ENCODE measurements around the gene WNT3A. TPM values are rescaled to one million over a fixed set of nuclear protein-coding genes. Genes with fewer than 3 reads are reported as not detected.

The WNT3A gene
- total RNA-seq, 1 experiment from 2014 or later = 0.24 TPM

DNA sequence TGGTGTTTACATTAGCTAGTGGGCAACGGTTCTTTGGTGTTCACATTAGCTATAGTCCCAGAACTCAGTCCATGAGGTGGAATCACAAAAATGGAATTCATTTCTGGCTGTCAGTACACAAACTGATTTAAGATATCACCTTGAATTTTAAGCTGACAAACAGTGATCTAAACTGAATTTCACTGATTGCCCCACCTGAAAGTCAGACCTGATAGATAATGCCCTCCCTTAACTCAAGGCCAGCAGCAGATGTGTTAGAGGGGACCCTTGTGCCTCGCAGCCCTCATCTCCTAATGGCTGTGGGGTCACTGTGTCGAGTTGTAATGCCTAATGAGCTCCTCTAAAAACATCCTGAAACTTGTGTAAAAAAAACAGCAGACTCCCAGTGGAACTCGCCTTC is 84.3 kb downstream of the WNT3A start:
- peaks cover 51% of the 10 kb centered on the region for H3K4me1 ChIP-seq (replicated peaks; ENCODE audit: insufficient read depth)
- H3K9me2 ChIP-seq (ENCODE audit: insufficient read depth) = no peaks in the 10 kb centered on the region
- intact Hi-C loops (cut with micrococcal nuclease; ENCODE audit: unreplicated experiment) = no loop called here
- H3F3A ChIP-seq (ENCODE audit: insufficient read depth, low read depth) = peaks cover 54% of the 10 kb centered on the region; the same call in 1 of the 2 replicates
- ChIA-PET POLR2A (ENCODE audit: unreplicated experiment) (no interaction called here), CTCF (interaction anchor here (0.6 to 1.0 kb wide), 2 partner anchors 92 to 138 kb away, joined by 3 read pairs; no protein-coding TSS in a partner anchor)
- TF ChIP-seq, protein P1, sequence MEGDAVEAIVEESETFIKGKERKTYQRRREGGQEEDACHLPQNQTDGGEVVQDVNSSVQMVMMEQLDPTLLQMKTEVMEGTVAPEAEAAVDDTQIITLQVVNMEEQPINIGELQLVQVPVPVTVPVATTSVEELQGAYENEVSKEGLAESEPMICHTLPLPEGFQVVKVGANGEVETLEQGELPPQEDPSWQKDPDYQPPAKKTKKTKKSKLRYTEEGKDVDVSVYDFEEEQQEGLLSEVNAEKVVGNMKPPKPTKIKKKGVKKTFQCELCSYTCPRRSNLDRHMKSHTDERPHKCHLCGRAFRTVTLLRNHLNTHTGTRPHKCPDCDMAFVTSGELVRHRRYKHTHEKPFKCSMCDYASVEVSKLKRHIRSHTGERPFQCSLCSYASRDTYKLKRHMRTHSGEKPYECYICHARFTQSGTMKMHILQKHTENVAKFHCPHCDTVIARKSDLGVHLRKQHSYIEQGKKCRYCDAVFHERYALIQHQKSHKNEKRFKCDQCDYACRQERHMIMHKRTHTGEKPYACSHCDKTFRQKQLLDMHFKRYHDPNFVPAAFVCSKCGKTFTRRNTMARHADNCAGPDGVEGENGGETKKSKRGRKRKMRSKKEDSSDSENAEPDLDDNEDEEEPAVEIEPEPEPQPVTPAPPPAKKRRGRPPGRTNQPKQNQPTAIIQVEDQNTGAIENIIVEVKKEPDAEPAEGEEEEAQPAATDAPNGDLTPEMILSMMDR (conservative IDR thresholded peaks at IDR 0.05) = no peak
- no peak for TF ChIP-seq EZH2 (IDR thresholded peaks at IDR 0.05; ENCODE audit: low read depth)
- no peak overlapping the region for H3K4me3 ChIP-seq
- BruUV-seq (replicated peaks) = no TSS peak
- DNase-seq = no peak
- H3K27ac ChIP-seq = no peak overlapping the region
- H3K27me3 ChIP-seq (ENCODE audit: insufficient read depth, low read depth) = no peaks in the 10 kb centered on the region
- H3K79me2 ChIP-seq (ENCODE audit: low read depth) = peaks cover 100% of the 10 kb centered on the region
- H2AFZ ChIP-seq = no peak overlapping the region
- peaks cover 100% of the 10 kb centered on the region for H4K20me1 ChIP-seq (ENCODE audit: insufficient read depth)
- no peak overlapping the region for H3K4me2 ChIP-seq
- peaks cover 2% of the 10 kb centered on the region; the same call in 1 of the 2 replicates for H3K9me3 ChIP-seq (ENCODE audit: insufficient read depth, low read depth)
- H3K36me3 ChIP-seq (ENCODE audit: low read depth) = peaks cover 66% of the 10 kb centered on the region

DNA sequence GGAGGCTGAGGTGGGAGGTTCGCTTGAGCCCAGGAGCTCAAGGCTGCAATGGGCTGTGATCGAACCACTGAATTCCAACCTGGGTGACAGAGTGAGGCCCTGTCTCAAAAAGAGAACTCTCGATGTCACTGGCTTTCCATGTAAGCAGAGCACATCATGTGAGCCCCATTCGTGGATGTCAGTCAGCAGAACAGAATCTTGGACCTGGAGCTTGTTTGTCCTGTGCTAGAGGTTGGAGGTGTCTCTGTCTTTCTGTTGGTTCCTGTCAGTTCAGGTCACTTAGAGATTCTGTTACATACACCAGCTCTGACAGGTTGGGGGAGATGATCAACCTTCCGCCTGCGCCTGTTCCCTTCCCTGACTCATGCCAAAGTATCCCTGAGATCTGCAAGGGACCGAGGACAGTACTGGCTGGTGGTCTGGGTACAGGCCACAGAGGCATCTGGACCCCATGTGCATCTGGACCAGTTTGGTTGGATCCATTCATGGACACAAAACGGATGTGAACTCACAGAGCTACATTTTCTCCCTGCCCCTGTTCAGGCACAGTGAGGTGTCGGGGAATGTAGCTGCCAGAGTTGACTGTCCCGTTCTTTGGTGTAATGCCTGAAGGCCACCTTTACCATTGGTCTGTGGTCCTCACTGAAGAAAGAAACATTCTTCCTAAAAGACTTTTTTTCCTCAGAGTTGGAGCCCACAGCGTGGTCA is 85.7 kb downstream of the WNT3A start:
- H3K36me3 ChIP-seq (ENCODE audit: low read depth) = peaks cover 68% of the 10 kb centered on the region
- peaks cover 2% of the 10 kb centered on the region; the same call in 1 of the 2 replicates for H3K9me3 ChIP-seq (ENCODE audit: insufficient read depth, low read depth)
- peaks cover 100% of the 10 kb centered on the region for H4K20me1 ChIP-seq (ENCODE audit: insufficient read depth)
- H3K27ac ChIP-seq = no peak overlapping the region
- TF ChIP-seq, protein P1 (conservative IDR thresholded peaks at IDR 0.05) = no peak
- H3F3A ChIP-seq (ENCODE audit: insufficient read depth, low read depth) = peaks cover 48% of the 10 kb centered on the region; the same call in 1 of the 2 replicates
- H3K4me2 ChIP-seq = 0 out of 2 replicates have a peak overlapping the region, but pooled peaks have one; percentile 26
- peaks cover 37% of the 10 kb centered on the region for H3K4me1 ChIP-seq (replicated peaks; ENCODE audit: insufficient read depth)
- no peaks in the 10 kb centered on the region for H3K9me2 ChIP-seq (ENCODE audit: insufficient read depth)
- H3K79me2 ChIP-seq (ENCODE audit: low read depth) = peaks cover 100% of the 10 kb centered on the region
- no peak overlapping the region for H2AFZ ChIP-seq
- no peak overlapping the region for H3K4me3 ChIP-seq
- no peaks in the 10 kb centered on the region for H3K27me3 ChIP-seq (ENCODE audit: insufficient read depth, low read depth)
- DNase-seq = no peak
- ChIA-PET CTCF (no interaction called here), POLR2A (ENCODE audit: unreplicated experiment) (interaction anchor here (0.6 kb wide), 1 partner anchor 127 kb away, joined by 6 read pairs; no protein-coding TSS in a partner anchor)
- BruUV-seq (replicated peaks) = no TSS peak
- intact Hi-C loops (cut with micrococcal nuclease; ENCODE audit: unreplicated experiment) = no loop called here

DNA sequence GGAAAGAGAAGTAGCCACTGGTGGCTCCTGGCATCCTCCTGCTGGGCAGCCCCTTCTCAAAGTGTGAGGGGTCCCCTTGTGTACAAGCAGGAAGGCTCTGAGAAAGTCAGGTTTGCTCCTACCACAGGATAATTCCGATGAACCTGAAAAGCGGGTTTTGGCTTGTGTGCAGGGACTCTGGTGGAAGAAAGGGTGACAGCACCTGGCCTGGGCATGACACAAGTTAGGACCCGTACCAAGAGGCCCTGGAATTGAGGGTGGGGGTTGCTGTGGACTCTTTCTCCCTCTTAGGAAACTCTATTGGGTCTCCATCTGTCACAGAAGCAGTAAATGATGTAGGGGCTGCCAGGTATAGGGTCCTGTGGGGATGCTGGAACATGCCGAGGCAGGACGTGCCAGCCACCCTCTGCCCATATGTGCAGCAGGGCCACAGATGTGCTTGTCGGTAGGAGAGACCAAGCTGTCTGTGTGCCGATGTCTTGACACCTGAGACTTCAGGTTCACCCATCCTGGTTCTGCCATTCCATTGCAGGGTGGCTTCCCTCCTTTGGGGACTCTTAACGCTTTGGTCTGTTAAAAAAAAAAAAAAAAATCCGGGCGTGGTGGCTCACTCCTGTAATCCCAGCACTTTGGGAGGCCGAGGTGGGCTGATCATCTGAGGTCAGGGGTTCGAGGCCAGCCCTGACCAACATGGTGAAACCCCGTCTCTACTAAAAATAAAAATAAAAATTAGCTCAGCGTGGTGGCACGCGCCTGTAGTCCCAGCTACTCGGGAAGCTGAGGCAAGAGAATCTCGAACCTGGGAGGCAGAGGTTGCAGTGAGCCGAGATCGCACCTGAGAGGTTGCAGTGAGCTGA is 86.5 kb downstream of the WNT3A start:
- H3K4me1 ChIP-seq (replicated peaks; ENCODE audit: insufficient read depth) = peaks cover 29% of the 10 kb centered on the region
- peaks cover 52% of the 10 kb centered on the region for H3F3A ChIP-seq (ENCODE audit: insufficient read depth, low read depth)
- peaks cover 100% of the 10 kb centered on the region for H4K20me1 ChIP-seq (ENCODE audit: insufficient read depth)
- H3K4me2 ChIP-seq = 0 out of 2 replicates have a peak overlapping the region, but pooled peaks have one; percentile 26
- no peak overlapping the region for H3K27ac ChIP-seq
- POLR2A ChIA-PET (ENCODE audit: unreplicated experiment) = interaction anchor here (0.6 kb wide), 1 partner anchor 128 kb away, joined by 6 read pairs; no protein-coding TSS in a partner anchor
- H3K36me3 ChIP-seq (ENCODE audit: low read depth) = peaks cover 64% of the 10 kb centered on the region
- DNase-seq = no peak
- no peak for TF ChIP-seq EZH2 (IDR thresholded peaks at IDR 0.05; ENCODE audit: low read depth)
- H3K27me3 ChIP-seq (ENCODE audit: insufficient read depth, low read depth) = no peaks in the 10 kb centered on the region
- intact Hi-C loops (cut with micrococcal nuclease; ENCODE audit: unreplicated experiment) = no loop called here
- no TSS peak for BruUV-seq (replicated peaks)
- CTCF ChIA-PET = no interaction called here
- H2AFZ ChIP-seq = no peak overlapping the region
- H3K79me2 ChIP-seq (ENCODE audit: low read depth) = peaks cover 94% of the 10 kb centered on the region
- no peaks in the 10 kb centered on the region for H3K9me2 ChIP-seq (ENCODE audit: insufficient read depth)
- no peak overlapping the region for H3K4me3 ChIP-seq
- H3K9me3 ChIP-seq (ENCODE audit: insufficient read depth, low read depth) = peaks cover 2% of the 10 kb centered on the region; the same call in 1 of the 2 replicates
